Measurements from ENCODE around the gene DCTN1.

DNA sequence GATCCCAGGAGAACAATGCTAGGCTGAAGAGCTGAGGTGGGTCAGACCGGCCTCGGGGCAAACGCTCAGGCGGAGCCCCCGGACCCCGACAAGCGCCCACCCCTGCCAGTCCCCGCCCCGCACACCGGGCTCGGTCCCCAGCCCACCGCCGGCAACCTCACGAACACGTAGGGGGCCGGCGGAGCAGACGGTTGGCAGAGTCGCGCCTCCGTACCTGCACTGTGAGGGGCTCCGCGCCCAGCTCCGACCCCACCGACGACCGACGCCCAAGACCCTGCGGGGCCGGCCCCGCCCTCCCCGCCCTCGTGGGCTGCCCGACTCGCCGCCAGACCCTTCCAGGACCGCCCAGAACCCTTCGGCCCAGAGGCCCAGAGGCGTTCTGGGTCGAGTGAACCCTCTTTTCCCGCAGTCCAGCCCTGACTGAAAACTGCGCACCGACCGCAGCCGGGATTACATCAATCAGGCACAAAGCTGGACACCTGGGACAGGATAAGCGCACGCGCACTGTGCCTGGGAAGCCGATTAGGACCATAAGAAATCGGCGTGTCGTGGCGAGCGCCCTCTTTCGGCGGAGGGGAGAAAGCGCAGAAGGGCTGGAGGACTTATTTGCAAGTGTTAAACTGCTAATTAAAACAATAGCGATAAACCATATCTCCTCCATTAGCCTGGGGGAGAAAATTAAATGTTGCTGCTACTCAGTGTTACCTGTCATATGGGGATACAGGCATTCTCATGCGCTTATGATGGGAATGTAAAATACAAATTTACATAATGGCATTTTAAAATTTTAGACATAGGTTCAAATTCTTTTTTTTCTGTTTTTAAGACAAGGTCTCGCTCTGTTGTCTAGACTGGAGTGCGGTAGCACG lies 11.7 kb upstream of the DCTN1 start:
- no peak for TF ChIP-seq EP300 (IDR thresholded peaks at IDR 0.05)
- TF ChIP-seq POLR2AphosphoS5 (IDR thresholded peaks at IDR 0.05) = peak in 1 of 2 donors; percentile 66
- TF ChIP-seq, protein P1, sequence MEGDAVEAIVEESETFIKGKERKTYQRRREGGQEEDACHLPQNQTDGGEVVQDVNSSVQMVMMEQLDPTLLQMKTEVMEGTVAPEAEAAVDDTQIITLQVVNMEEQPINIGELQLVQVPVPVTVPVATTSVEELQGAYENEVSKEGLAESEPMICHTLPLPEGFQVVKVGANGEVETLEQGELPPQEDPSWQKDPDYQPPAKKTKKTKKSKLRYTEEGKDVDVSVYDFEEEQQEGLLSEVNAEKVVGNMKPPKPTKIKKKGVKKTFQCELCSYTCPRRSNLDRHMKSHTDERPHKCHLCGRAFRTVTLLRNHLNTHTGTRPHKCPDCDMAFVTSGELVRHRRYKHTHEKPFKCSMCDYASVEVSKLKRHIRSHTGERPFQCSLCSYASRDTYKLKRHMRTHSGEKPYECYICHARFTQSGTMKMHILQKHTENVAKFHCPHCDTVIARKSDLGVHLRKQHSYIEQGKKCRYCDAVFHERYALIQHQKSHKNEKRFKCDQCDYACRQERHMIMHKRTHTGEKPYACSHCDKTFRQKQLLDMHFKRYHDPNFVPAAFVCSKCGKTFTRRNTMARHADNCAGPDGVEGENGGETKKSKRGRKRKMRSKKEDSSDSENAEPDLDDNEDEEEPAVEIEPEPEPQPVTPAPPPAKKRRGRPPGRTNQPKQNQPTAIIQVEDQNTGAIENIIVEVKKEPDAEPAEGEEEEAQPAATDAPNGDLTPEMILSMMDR (IDR thresholded peaks at IDR 0.05) = peak; percentile 89 to 96 (median 94)
- peak in 2 of 4 donors; percentile 31 to 56 for TF ChIP-seq POLR2A (IDR thresholded peaks at IDR 0.05)
